Nephron (organoid): Measurements from ENCODE around the gene CACNA1C.

Source experiments
- H3K27ac Mint-ChIP-seq, 3 experiments: 2 replicates each; pipeline ENCODE4 v1.8.0; 2020; ENCODE audit warnings: mixed read lengths in 3 of 3, mild to moderate bottlenecking in 2 of 3, moderate library complexity in 1 of 3
- H3K27me3 Mint-ChIP-seq: 2 replicates; pipeline ENCODE4 v1.8.0; 2021; ENCODE audit warnings: low read depth, mild to moderate bottlenecking, moderate library complexity, mixed read lengths
- H3K36me3 Mint-ChIP-seq: 2 replicates; pipeline ENCODE4 v1.8.0; 2020; ENCODE audit warnings: low read depth, mixed read lengths
- H3K4me1 Mint-ChIP-seq: 2 replicates; pipeline ENCODE4 v1.8.0; 2020; ENCODE audit warnings: mixed read lengths
- H3K4me3 Mint-ChIP-seq, 3 experiments: 2 replicates each; pipeline ENCODE4 v1.8.0; 2020; ENCODE audit warnings: mild to moderate bottlenecking in 3 of 3, mixed read lengths in 3 of 3, moderate library complexity in 2 of 3
- H3K9me3 Mint-ChIP-seq: 2 replicates; pipeline ENCODE4 v1.8.0; 2020; ENCODE audit warnings: mixed read lengths
- CTCF ChIP-seq, 3 experiments: fragments of 200-600 bp; sonication (generic); IDR thresholded peaks; one replicate each; pipeline ENCODE4 v1.5.0; 2021; ENCODE audit warnings: antibody characterized with exemption in 3 of 3; ENCODE audit not compliant: unreplicated experiment in 3 of 3

Gene CACNA1C

DNA sequence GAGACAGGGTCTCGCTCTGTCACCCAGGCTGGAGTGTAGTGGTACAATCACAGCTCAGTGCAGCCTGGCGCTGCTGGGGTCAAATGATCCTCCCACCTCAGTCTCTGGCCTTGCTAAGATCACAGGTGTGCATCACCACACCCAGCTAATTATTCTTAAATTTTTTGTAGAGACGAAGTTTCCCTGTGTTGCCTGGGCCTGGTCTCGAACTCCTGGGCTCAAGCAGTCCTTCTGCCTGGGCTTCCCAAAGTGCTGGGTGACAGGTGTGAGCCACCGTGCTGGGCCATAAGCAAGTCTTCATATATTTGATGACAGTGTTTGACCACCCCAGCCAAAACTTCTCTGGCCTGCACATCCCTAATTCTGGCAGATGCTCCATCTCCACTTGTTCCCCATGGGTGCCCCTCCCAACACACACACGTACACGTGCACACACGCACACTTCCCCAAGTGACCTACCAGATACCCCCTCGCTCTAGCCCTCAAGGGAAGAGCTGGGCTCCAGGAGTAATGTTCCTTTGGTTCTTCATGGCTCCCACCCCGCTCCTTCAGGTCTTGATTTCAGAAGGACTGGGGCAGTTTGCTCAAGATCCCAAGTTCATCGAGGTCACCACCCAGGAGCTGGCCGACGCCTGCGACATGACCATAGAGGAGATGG lies 637.7 kb downstream of the CACNA1C start:
- no peaks in the 10 kb centered on the region for H3K36me3 Mint-ChIP-seq
- no peak overlapping the region for H3K27ac Mint-ChIP-seq
- H3K27me3 Mint-ChIP-seq, result peaks cover 41% of the 10 kb centered on the region
- H3K4me1 Mint-ChIP-seq, result peaks cover 14% of the 10 kb centered on the region
- H3K9me3 Mint-ChIP-seq, result no peaks in the 10 kb centered on the region
- no peak for TF ChIP-seq CTCF (IDR thresholded peaks at IDR 0.05; ENCODE audit: unreplicated experiment in 3 of 3)
- H3K4me3 Mint-ChIP-seq, result peak overlapping the region; percentile 81 to 89 (median 89)

DNA sequence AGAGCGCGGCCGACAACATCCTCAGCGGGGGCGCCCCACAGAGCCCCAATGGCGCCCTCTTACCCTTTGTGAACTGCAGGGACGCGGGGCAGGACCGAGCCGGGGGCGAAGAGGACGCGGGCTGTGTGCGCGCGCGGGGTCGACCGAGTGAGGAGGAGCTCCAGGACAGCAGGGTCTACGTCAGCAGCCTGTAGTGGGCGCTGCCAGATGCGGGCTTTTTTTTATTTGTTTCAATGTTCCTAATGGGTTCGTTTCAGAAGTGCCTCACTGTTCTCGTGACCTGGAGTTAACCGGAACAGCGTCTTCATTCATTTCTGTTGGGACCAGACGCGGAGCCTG lies 638.2 kb downstream of the CACNA1C start:
- Mint-ChIP-seq H3K9me3 (no peaks in the 10 kb centered on the region), H3K4me3 (peak overlapping the region; percentile 81 to 89 (median 89)), H3K27me3 (peaks cover 46% of the 10 kb centered on the region), H3K27ac (no peak overlapping the region), H3K36me3 (no peaks in the 10 kb centered on the region), H3K4me1 (peaks cover 14% of the 10 kb centered on the region)
- TF ChIP-seq CTCF (IDR thresholded peaks at IDR 0.05; ENCODE audit: unreplicated experiment in 3 of 3), result peak in 1 of 3 experiments; percentile 49

- TF ChIP-seq CTCF (IDR thresholded peaks at IDR 0.05; ENCODE audit: unreplicated experiment in 3 of 3), result peak in 2 of 3 experiments; percentile 0 to 21
- H3K4me3 Mint-ChIP-seq, result peak overlapping the region; percentile 86 to 89 (median 89)
- no peak overlapping the region for H3K27ac Mint-ChIP-seq
- no peaks in the 10 kb centered on the region for H3K9me3 Mint-ChIP-seq
- peaks cover 14% of the 10 kb centered on the region for H3K4me1 Mint-ChIP-seq
- H3K27me3 Mint-ChIP-seq, result peaks cover 52% of the 10 kb centered on the region
- no peaks in the 10 kb centered on the region for H3K36me3 Mint-ChIP-seq
These were observed 638.7 kb downstream of the CACNA1C start for GRCh38 chr12:2691345-2692071.

- Mint-ChIP-seq H3K9me3 (no peaks in the 10 kb centered on the region), H3K4me3 (peak overlapping the region; percentile 83 to 86 (median 84)), H3K4me1 (peaks cover 14% of the 10 kb centered on the region), H3K36me3 (no peaks in the 10 kb centered on the region), H3K27ac (no peak overlapping the region), H3K27me3 (peaks cover 55% of the 10 kb centered on the region)
- TF ChIP-seq CTCF (IDR thresholded peaks at IDR 0.05; ENCODE audit: unreplicated experiment in 3 of 3), result no peak
These were observed 639.3 kb downstream of the CACNA1C start for GRCh38 chr12:2692080-2692479.

GRCh38 chr12:2693244-2693860 lies 640.6 kb downstream of the CACNA1C start:
- no peak for TF ChIP-seq CTCF (IDR thresholded peaks at IDR 0.05; ENCODE audit: unreplicated experiment in 3 of 3)
- Mint-ChIP-seq H3K27ac (no peak overlapping the region), H3K4me1 (peaks cover 14% of the 10 kb centered on the region), H3K9me3 (peaks cover 6% of the 10 kb centered on the region), H3K27me3 (peaks cover 67% of the 10 kb centered on the region), H3K36me3 (no peaks in the 10 kb centered on the region), H3K4me3 (peak overlapping the region; percentile 57 to 74 (median 60))
